Measurements from ENCODE around the gene TWF1. TPM values are rescaled to one million over a fixed set of nuclear protein-coding genes. Genes with fewer than 3 reads are reported as not detected.

TWF1 gene
- total and polyA plus RNA-seq, 9 of the 15 experiments (the other 6 are each of a cell fraction or from before 2014, with no cell fraction given), result 10.3 to 29.4 (median 23.4) TPM

GRCh38 chr12:43805860-43806736, at the start of gene TWF1 (continued):
- TF ChIP-seq, protein P1, sequence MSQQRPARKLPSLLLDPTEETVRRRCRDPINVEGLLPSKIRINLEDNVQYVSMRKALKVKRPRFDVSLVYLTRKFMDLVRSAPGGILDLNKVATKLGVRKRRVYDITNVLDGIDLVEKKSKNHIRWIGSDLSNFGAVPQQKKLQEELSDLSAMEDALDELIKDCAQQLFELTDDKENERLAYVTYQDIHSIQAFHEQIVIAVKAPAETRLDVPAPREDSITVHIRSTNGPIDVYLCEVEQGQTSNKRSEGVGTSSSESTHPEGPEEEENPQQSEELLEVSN (IDR thresholded peaks at IDR 0.05; ENCODE audit: borderline replicate concordance in 1 of 2, extremely low read depth in 1 of 2, insufficient read depth in 1 of 2, insufficient read length in 1 of 2, low read depth in 1 of 2, low read length in 1 of 2, poor library complexity in 1 of 2, severe bottlenecking in 1 of 2), result peak in 1 of 2 experiments; percentile 34
- TF ChIP-seq, protein P2, sequence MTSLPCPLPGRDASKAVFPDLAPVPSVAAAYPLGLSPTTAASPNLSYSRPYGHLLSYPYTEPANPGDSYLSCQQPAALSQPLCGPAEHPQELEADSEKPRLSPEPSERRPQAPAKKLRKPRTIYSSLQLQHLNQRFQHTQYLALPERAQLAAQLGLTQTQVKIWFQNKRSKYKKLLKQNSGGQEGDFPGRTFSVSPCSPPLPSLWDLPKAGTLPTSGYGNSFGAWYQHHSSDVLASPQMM (CRISPR knock-in tag; IDR thresholded peaks at IDR 0.05), result no peak
- no peak for TF ChIP-seq TFE3 (CRISPR knock-in tag; IDR thresholded peaks at IDR 0.05)
- no peak for TF ChIP-seq SMARCA4 (IDR thresholded peaks at IDR 0.05)
- TF ChIP-seq HIVEP1 (CRISPR knock-in tag; IDR thresholded peaks at IDR 0.05), result no peak
- no peak for TF ChIP-seq ZNF174 (CRISPR knock-in tag; IDR thresholded peaks at IDR 0.05)
- no peak for TF ChIP-seq KAT7 (CRISPR knock-in tag; IDR thresholded peaks at IDR 0.05; ENCODE audit: borderline replicate concordance)
- TF ChIP-seq CBFA2T2 (conservative IDR thresholded peaks at IDR 0.05), result no peak
- TF ChIP-seq TBL1XR1 (IDR thresholded peaks at IDR 0.05; ENCODE audit: low read length in 2 of 2), result peak in 1 of 2 experiments; percentile 39; a peak in 1 of 4 replicates
- TF ChIP-seq CC2D1A (IDR thresholded peaks at IDR 0.05), result no peak
- TF ChIP-seq SMC3 (conservative IDR thresholded peaks at IDR 0.05; ENCODE audit: insufficient read depth, low read depth, low read length), result no peak
- no peak for TF ChIP-seq FOS (IDR thresholded peaks at IDR 0.05; ENCODE audit: extremely low read depth, insufficient read length)
- peak; percentile 85 for TF ChIP-seq SIN3B (IDR thresholded peaks at IDR 0.05; ENCODE audit: low read depth)
- TF ChIP-seq JUN (IDR thresholded peaks at IDR 0.05; ENCODE audit: borderline replicate concordance, low read depth, low read length), result no peak
- 0 out of 2 replicates have a peak, but pooled peaks have one; percentile 19 for TF ChIP-seq JUN (CRISPR knock-in tag; IDR thresholded peaks at IDR 0.05; ENCODE audit: borderline replicate concordance)
- no peak for TF ChIP-seq SMAD3 (CRISPR knock-in tag; conservative IDR thresholded peaks at IDR 0.05)
- no peak for TF ChIP-seq U2AF1 (optimal IDR thresholded peaks at IDR 0.05; ENCODE audit: low read depth, low read length)
- no peak for TF ChIP-seq RBM14 (IDR thresholded peaks at IDR 0.05; ENCODE audit: borderline replicate concordance, insufficient read depth, low read depth, low read length)
- TF ChIP-seq, protein P3, sequence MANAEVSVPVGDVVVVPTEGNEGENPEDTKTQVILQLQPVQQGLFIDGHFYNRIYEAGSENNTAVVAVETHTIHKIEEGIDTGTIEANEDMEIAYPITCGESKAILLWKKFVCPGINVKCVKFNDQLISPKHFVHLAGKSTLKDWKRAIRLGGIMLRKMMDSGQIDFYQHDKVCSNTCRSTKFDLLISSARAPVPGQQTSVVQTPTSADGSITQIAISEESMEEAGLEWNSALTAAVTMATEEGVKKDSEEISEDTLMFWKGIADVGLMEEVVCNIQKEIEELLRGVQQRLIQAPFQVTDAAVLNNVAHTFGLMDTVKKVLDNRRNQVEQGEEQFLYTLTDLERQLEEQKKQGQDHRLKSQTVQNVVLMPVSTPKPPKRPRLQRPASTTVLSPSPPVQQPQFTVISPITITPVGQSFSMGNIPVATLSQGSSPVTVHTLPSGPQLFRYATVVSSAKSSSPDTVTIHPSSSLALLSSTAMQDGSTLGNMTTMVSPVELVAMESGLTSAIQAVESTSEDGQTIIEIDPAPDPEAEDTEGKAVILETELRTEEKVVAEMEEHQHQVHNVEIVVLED (CRISPR knock-in tag; IDR thresholded peaks at IDR 0.05), result no peak; the same call in 1 of the 2 replicates
- TF ChIP-seq SRSF3 (IDR thresholded peaks at IDR 0.05; ENCODE audit: insufficient read depth, low read length), result no peak
- TF ChIP-seq ELF2 (CRISPR knock-in tag; IDR thresholded peaks at IDR 0.05), result peak; percentile 83; the same call in 1 of the 2 replicates
- peak; percentile 90 for TF ChIP-seq CXXC5 (CRISPR knock-in tag; IDR thresholded peaks at IDR 0.05)
- no peak for TF ChIP-seq TGIF2 (CRISPR knock-in tag; IDR thresholded peaks at IDR 0.05)
